ENCODE data around the gene ARHGAP44.
"Not testable (repeated sequence)": the region's sequence is repeated elsewhere in the genome, so short reads cannot be mapped to it uniquely, and the experiment has no call there.

Gene ARHGAP44

GRCh38 chr17:12865769-12866168, 76.5 kb downstream of the ARHGAP44 start:
- H3K9me3 ChIP-seq (ENCODE audit: low read length) = no peaks in the 10 kb centered on the region
- H3K9ac ChIP-seq (ENCODE audit: low read length) = no peak overlapping the region
- H3K27me3 ChIP-seq (ENCODE audit: control insufficient read depth in 1 of 2, insufficient read depth in 2 of 2, low read length in 2 of 2) = no peaks in the 10 kb centered on the region
- no peaks in the 10 kb centered on the region for H3K4me1 ChIP-seq (ENCODE audit: insufficient read depth, low read length)
- H3K4me3 ChIP-seq (ENCODE audit: low read depth in 1 of 2, low read length in 2 of 2) = no peak overlapping the region
- H3K27ac ChIP-seq (ENCODE audit: low read depth, low read length) = no peak overlapping the region
- no peaks in the 10 kb centered on the region for H3K36me3 ChIP-seq (ENCODE audit: insufficient read depth, low read length)

GRCh38 chr17:12866244-12866643, 76.9 kb downstream of the ARHGAP44 start:
- no peaks in the 10 kb centered on the region for H3K36me3 ChIP-seq (ENCODE audit: insufficient read depth, low read length)
- no peaks in the 10 kb centered on the region for H3K9me3 ChIP-seq (ENCODE audit: low read length)
- H3K4me1 ChIP-seq (ENCODE audit: insufficient read depth, low read length) = no peaks in the 10 kb centered on the region
- no peak overlapping the region for H3K4me3 ChIP-seq (ENCODE audit: low read depth in 1 of 2, low read length in 2 of 2)
- H3K27ac ChIP-seq (ENCODE audit: low read depth, low read length) = no peak overlapping the region
- H3K9ac ChIP-seq (ENCODE audit: low read length) = no peak overlapping the region
- H3K27me3 ChIP-seq (ENCODE audit: control insufficient read depth in 1 of 2, insufficient read depth in 2 of 2, low read length in 2 of 2) = no peaks in the 10 kb centered on the region

- Histone ChIP-seq H3K9me3 (ENCODE audit: low read length) (no peaks in the 10 kb centered on the region), H3K4me3 (ENCODE audit: low read depth in 1 of 2, low read length in 2 of 2) (no peak overlapping the region), H3K27me3 (ENCODE audit: control insufficient read depth in 1 of 2, insufficient read depth in 2 of 2, low read length in 2 of 2) (no peaks in the 10 kb centered on the region), H3K4me1 (ENCODE audit: insufficient read depth, low read length) (no peaks in the 10 kb centered on the region), H3K9ac (ENCODE audit: low read length) (no peak overlapping the region), H3K36me3 (ENCODE audit: insufficient read depth, low read length) (no peaks in the 10 kb centered on the region), H3K27ac (ENCODE audit: low read depth, low read length) (no peak overlapping the region)
Observed at GRCh38 chr17:12867726-12868125, 78.4 kb downstream of the ARHGAP44 start.

- not testable (repeated sequence) for H3K4me1 ChIP-seq (ENCODE audit: insufficient read depth, low read length); H3K27me3 ChIP-seq (ENCODE audit: control insufficient read depth in 1 of 2, insufficient read depth in 2 of 2, low read length in 2 of 2); H3K9me3 ChIP-seq (ENCODE audit: low read length); H3K36me3 ChIP-seq (ENCODE audit: insufficient read depth, low read length); H3K9ac ChIP-seq (ENCODE audit: low read length); H3K4me3 ChIP-seq (ENCODE audit: low read depth in 1 of 2, low read length in 2 of 2); H3K27ac ChIP-seq (ENCODE audit: low read depth, low read length)
Observed at GRCh38 chr17:12873415-12874125, 84.3 kb downstream of the ARHGAP44 start.

- Histone ChIP-seq H3K9me3 (ENCODE audit: low read length) (no peaks in the 10 kb centered on the region), H3K9ac (ENCODE audit: low read length) (no peak overlapping the region), H3K4me3 (ENCODE audit: low read depth in 1 of 2, low read length in 2 of 2) (no peak overlapping the region), H3K4me1 (ENCODE audit: insufficient read depth, low read length) (no peaks in the 10 kb centered on the region), H3K36me3 (ENCODE audit: insufficient read depth, low read length) (no peaks in the 10 kb centered on the region), H3K27me3 (ENCODE audit: control insufficient read depth in 1 of 2, insufficient read depth in 2 of 2, low read length in 2 of 2) (no peaks in the 10 kb centered on the region), H3K27ac (ENCODE audit: low read depth, low read length) (no peak overlapping the region)
Observed at GRCh38 chr17:12877953-12878669, 88.8 kb downstream of the ARHGAP44 start.

- not testable (repeated sequence) for H3K27me3 ChIP-seq (ENCODE audit: control insufficient read depth in 1 of 2, insufficient read depth in 2 of 2, low read length in 2 of 2); H3K4me1 ChIP-seq (ENCODE audit: insufficient read depth, low read length); H3K36me3 ChIP-seq (ENCODE audit: insufficient read depth, low read length); H3K9ac ChIP-seq (ENCODE audit: low read length); H3K4me3 ChIP-seq (ENCODE audit: low read depth in 1 of 2, low read length in 2 of 2); H3K9me3 ChIP-seq (ENCODE audit: low read length); H3K27ac ChIP-seq (ENCODE audit: low read depth, low read length)
Observed at GRCh38 chr17:12879096-12879495, 89.8 kb downstream of the ARHGAP44 start.

- no peak overlapping the region for H3K27ac ChIP-seq (ENCODE audit: low read depth, low read length)
- no peak overlapping the region for H3K9ac ChIP-seq (ENCODE audit: low read length)
- no peaks in the 10 kb centered on the region for H3K4me1 ChIP-seq (ENCODE audit: insufficient read depth, low read length)
- H3K4me3 ChIP-seq (ENCODE audit: low read depth in 1 of 2, low read length in 2 of 2) = no peak overlapping the region
- H3K27me3 ChIP-seq (ENCODE audit: control insufficient read depth in 1 of 2, insufficient read depth in 2 of 2, low read length in 2 of 2) = no peaks in the 10 kb centered on the region
- H3K9me3 ChIP-seq (ENCODE audit: low read length) = no peaks in the 10 kb centered on the region
- H3K36me3 ChIP-seq (ENCODE audit: insufficient read depth, low read length) = no peaks in the 10 kb centered on the region
Observed at GRCh38 chr17:12883472-12883871, 94.2 kb downstream of the ARHGAP44 start.

- Histone ChIP-seq H3K27ac (ENCODE audit: low read depth, low read length) (no peak overlapping the region), H3K9ac (ENCODE audit: low read length) (no peak overlapping the region), H3K4me1 (ENCODE audit: insufficient read depth, low read length) (no peaks in the 10 kb centered on the region), H3K4me3 (ENCODE audit: low read depth in 1 of 2, low read length in 2 of 2) (no peak overlapping the region), H3K36me3 (ENCODE audit: insufficient read depth, low read length) (no peaks in the 10 kb centered on the region), H3K27me3 (ENCODE audit: control insufficient read depth in 1 of 2, insufficient read depth in 2 of 2, low read length in 2 of 2) (no peaks in the 10 kb centered on the region), H3K9me3 (ENCODE audit: low read length) (no peaks in the 10 kb centered on the region)
Observed at GRCh38 chr17:12887088-12887487, 97.8 kb downstream of the ARHGAP44 start.

- Histone ChIP-seq H3K9me3 (ENCODE audit: low read length) (no peaks in the 10 kb centered on the region), H3K27me3 (ENCODE audit: control insufficient read depth in 1 of 2, insufficient read depth in 2 of 2, low read length in 2 of 2) (no peaks in the 10 kb centered on the region), H3K4me3 (ENCODE audit: low read depth in 1 of 2, low read length in 2 of 2) (no peak overlapping the region), H3K27ac (ENCODE audit: low read depth, low read length) (no peak overlapping the region), H3K9ac (ENCODE audit: low read length) (no peak overlapping the region), H3K36me3 (ENCODE audit: insufficient read depth, low read length) (no peaks in the 10 kb centered on the region), H3K4me1 (ENCODE audit: insufficient read depth, low read length) (no peaks in the 10 kb centered on the region)
Observed at GRCh38 chr17:12896180-12896785, 107.0 kb downstream of the ARHGAP44 start.

GRCh38 chr17:12898110-12898509, 108.8 kb downstream of the ARHGAP44 start:
- H3K9ac ChIP-seq (ENCODE audit: low read length) = no peak overlapping the region
- no peaks in the 10 kb centered on the region for H3K27me3 ChIP-seq (ENCODE audit: control insufficient read depth in 1 of 2, insufficient read depth in 2 of 2, low read length in 2 of 2)
- H3K4me3 ChIP-seq (ENCODE audit: low read depth in 1 of 2, low read length in 2 of 2) = no peak overlapping the region
- H3K9me3 ChIP-seq (ENCODE audit: low read length) = no peaks in the 10 kb centered on the region
- H3K36me3 ChIP-seq (ENCODE audit: insufficient read depth, low read length) = no peaks in the 10 kb centered on the region
- H3K4me1 ChIP-seq (ENCODE audit: insufficient read depth, low read length) = no peaks in the 10 kb centered on the region
- H3K27ac ChIP-seq (ENCODE audit: low read depth, low read length) = no peak overlapping the region

GRCh38 chr17:12899604-12900003, 110.3 kb downstream of the ARHGAP44 start:
- Histone ChIP-seq H3K27me3 (ENCODE audit: control insufficient read depth in 1 of 2, insufficient read depth in 2 of 2, low read length in 2 of 2) (no peaks in the 10 kb centered on the region), H3K27ac (ENCODE audit: low read depth, low read length) (no peak overlapping the region), H3K9ac (ENCODE audit: low read length) (no peak overlapping the region), H3K4me1 (ENCODE audit: insufficient read depth, low read length) (no peaks in the 10 kb centered on the region), H3K9me3 (ENCODE audit: low read length) (no peaks in the 10 kb centered on the region), H3K4me3 (ENCODE audit: low read depth in 1 of 2, low read length in 2 of 2) (no peak overlapping the region), H3K36me3 (ENCODE audit: insufficient read depth, low read length) (no peaks in the 10 kb centered on the region)

Measured in muscle layer of colon (tissue), 2 donors.